OCI-LY1 (cell line): ENCODE data around the gene ABR.

Experiments
- H2AFZ ChIP-seq: fragments of 200-600 bp; sonication (generic), shearing (Covaris generic); 2 replicates; pipeline ENCODE4 v1.6.0; 2014; ENCODE audit warnings: antibody characterized with exemption, mild to moderate bottlenecking, low read length
- H3F3A ChIP-seq: fragments of 200-600 bp; sonication (generic), shearing (Covaris generic); 2 replicates; pipeline ENCODE4 v1.6.0; 2014; ENCODE audit warnings: mild to moderate bottlenecking, antibody characterized with exemption, low read length, moderate library complexity; ENCODE audit not compliant: insufficient read depth
- H3K27ac ChIP-seq: fragments of 200-600 bp; sonication (generic); 2 replicates; pipeline ENCODE4 v1.5.1; 2014; ENCODE audit warnings: low read length, mixed run types, mild to moderate bottlenecking, low read depth; ENCODE audit not compliant: poor library complexity, severe bottlenecking
- H3K27me3 ChIP-seq: fragments of 200-600 bp; sonication (generic); 2 replicates; pipeline ENCODE4 v1.6.0; 2014; ENCODE audit warnings: antibody characterized with exemption, mild to moderate bottlenecking, low read length, moderate library complexity; ENCODE audit not compliant: insufficient read depth
- H3K36me3 ChIP-seq: fragments of 200-600 bp; sonication (generic); 2 replicates; pipeline ENCODE4 v1.6.1; 2014; ENCODE audit warnings: mild to moderate bottlenecking, antibody characterized with exemption, low read length, moderate library complexity, mixed read lengths; ENCODE audit not compliant: insufficient read depth
- H3K4me1 ChIP-seq: fragments of 200-600 bp; sonication (generic); 2 replicates; pipeline ENCODE4 v1.5.1; 2014; ENCODE audit warnings: mild to moderate bottlenecking, low read length, moderate library complexity; ENCODE audit not compliant: insufficient read depth, severe bottlenecking
- H3K4me2 ChIP-seq: fragments of 200-600 bp; sonication (generic), shearing (Covaris generic); 2 replicates; pipeline ENCODE4 v1.6.1; 2014; ENCODE audit warnings: low read length
- H3K4me3 ChIP-seq: fragments of 200-600 bp; sonication (generic); 2 replicates; pipeline ENCODE4 v1.5.1; 2014; ENCODE audit warnings: low read length, low read depth, mild to moderate bottlenecking, mixed read lengths; ENCODE audit not compliant: poor library complexity, severe bottlenecking
- H3K79me2 ChIP-seq: fragments of 200-600 bp; shearing (Covaris generic); 2 replicates; pipeline ENCODE4 v1.6.1; 2016; ENCODE audit warnings: mixed run types, low read length, mixed read lengths; ENCODE audit not compliant: insufficient read depth
- H3K9ac ChIP-seq: fragments of 200-600 bp; sonication (generic), shearing (Covaris generic); 2 replicates; pipeline ENCODE4 v1.6.1; 2014; ENCODE audit warnings: mild to moderate bottlenecking, low read length, mixed read lengths
- H3K9me2 ChIP-seq: fragments of 200-600 bp; sonication (generic), shearing (Covaris generic); 2 replicates; pipeline ENCODE4 v1.6.1; 2014; ENCODE audit warnings: low read depth, mild to moderate bottlenecking, low read length, mixed read lengths
- H3K9me3 ChIP-seq: fragments of 200-600 bp; shearing (Covaris generic); 2 replicates; pipeline ENCODE4 v1.6.1; 2014; ENCODE audit warnings: low read length, mixed read lengths
- H4K20me1 ChIP-seq: fragments of 200-600 bp; sonication (generic), shearing (Covaris generic); 2 replicates; pipeline ENCODE4 v1.6.0; 2016; ENCODE audit warnings: mild to moderate bottlenecking, low read length; ENCODE audit not compliant: insufficient read depth
- CTCF ChIP-seq: fragments of 200-600 bp; sonication (generic), shearing (Covaris generic); IDR thresholded peaks from 2 replicates; pipeline ENCODE4 v1.5.1; 2017; ENCODE audit warnings: mild to moderate bottlenecking, antibody characterized with exemption, low read length, moderate library complexity, mixed read lengths
- EZH2 ChIP-seq: fragments of 200-600 bp; sonication (generic), shearing (Covaris generic); IDR thresholded peaks from 2 replicates; pipeline ENCODE4 v1.8.0; 2017; ENCODE audit warnings: borderline replicate concordance, mixed run types, mild to moderate bottlenecking, antibody characterized with exemption, low read length, moderate library complexity, mixed read lengths

ABR gene

DNA sequence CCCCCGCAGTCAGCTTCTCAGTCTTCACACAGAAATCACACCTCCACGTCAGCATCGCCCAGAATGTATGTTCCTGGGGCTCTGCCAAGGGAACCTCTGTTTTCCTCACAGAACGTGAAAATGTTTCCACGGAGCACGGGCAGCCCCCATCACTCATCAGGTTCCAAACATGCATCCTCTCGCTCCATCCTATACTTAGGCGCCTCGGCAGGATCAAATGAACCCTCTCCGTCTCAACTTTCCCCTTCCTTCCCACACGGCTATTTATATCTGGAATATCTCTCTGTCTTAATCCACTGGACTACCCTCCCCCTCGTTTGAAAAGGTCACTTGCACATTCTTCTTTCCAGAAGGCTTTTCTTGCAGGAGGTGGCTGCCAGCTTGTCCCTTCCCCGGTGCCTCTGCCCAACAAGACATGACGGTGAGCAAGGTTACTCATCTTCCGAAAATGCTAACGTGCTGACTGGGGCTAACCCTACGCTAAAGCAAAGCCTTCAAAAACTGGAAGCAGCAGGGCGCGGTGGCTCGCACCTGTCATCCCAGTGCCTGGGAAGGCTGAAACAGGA lies 221.8 kb downstream of the ABR start:
- no peak overlapping the region for H3K27ac ChIP-seq
- no peaks in the 10 kb centered on the region for H4K20me1 ChIP-seq
- no peaks in the 10 kb centered on the region for H3K36me3 ChIP-seq
- H3K9ac ChIP-seq, result no peak overlapping the region
- H2AFZ ChIP-seq, result no peak overlapping the region
- H3K4me3 ChIP-seq, result no peak overlapping the region
- TF ChIP-seq CTCF (no peak), EZH2 (no peak)
- H3K4me1 ChIP-seq, result no peaks in the 10 kb centered on the region
- H3K9me3 ChIP-seq, result no peaks in the 10 kb centered on the region
- H3F3A ChIP-seq, result no peaks in the 10 kb centered on the region
- no peaks in the 10 kb centered on the region for H3K27me3 ChIP-seq
- H3K9me2 ChIP-seq, result no peaks in the 10 kb centered on the region
- no peaks in the 10 kb centered on the region for H3K79me2 ChIP-seq
- no peak overlapping the region for H3K4me2 ChIP-seq

GRCh38 chr17:956905-957304 lies 222.9 kb downstream of the ABR start:
- H3K36me3 ChIP-seq, result no peaks in the 10 kb centered on the region
- H3K27me3 ChIP-seq, result no peaks in the 10 kb centered on the region
- no peak overlapping the region for H2AFZ ChIP-seq
- H3K79me2 ChIP-seq, result no peaks in the 10 kb centered on the region
- no peaks in the 10 kb centered on the region for H4K20me1 ChIP-seq
- H3K27ac ChIP-seq, result no peak overlapping the region
- H3K9me3 ChIP-seq, result no peaks in the 10 kb centered on the region
- no peak overlapping the region for H3K4me3 ChIP-seq
- H3K4me2 ChIP-seq, result no peak overlapping the region
- no peak overlapping the region for H3K9ac ChIP-seq
- no peaks in the 10 kb centered on the region for H3K9me2 ChIP-seq
- TF ChIP-seq CTCF (no peak), EZH2 (no peak)
- H3F3A ChIP-seq, result no peaks in the 10 kb centered on the region
- H3K4me1 ChIP-seq, result no peaks in the 10 kb centered on the region

GRCh38 chr17:954431-955164 lies 225.2 kb downstream of the ABR start:
- Histone ChIP-seq H3K9me3 (no peaks in the 10 kb centered on the region), H4K20me1 (no peaks in the 10 kb centered on the region)

More at GRCh38 chr17:954431-955164, 225.2 kb downstream of the ABR start:
- H3F3A ChIP-seq, result no peaks in the 10 kb centered on the region
- TF ChIP-seq CTCF (no peak), EZH2 (no peak)
- H3K9me2 ChIP-seq, result no peaks in the 10 kb centered on the region
- H3K9ac ChIP-seq, result no peak overlapping the region
- no peaks in the 10 kb centered on the region for H3K79me2 ChIP-seq
- H3K36me3 ChIP-seq, result no peaks in the 10 kb centered on the region
- no peak overlapping the region for H2AFZ ChIP-seq
- no peaks in the 10 kb centered on the region for H3K27me3 ChIP-seq
- no peak overlapping the region for H3K4me3 ChIP-seq
- H3K4me2 ChIP-seq, result no peak overlapping the region
- H3K4me1 ChIP-seq, result no peaks in the 10 kb centered on the region
- no peak overlapping the region for H3K27ac ChIP-seq
